ENCODE measurements around the gene MAPT. TPM values are rescaled to one million over a fixed set of nuclear protein-coding genes. Genes with fewer than 3 reads are reported as not detected.

The MAPT gene
- total RNA-seq, 4 donors from 2014 or later = 1.7 to 2.3 (median 1.8) TPM

- intact Hi-C loops (cut with DNase I; ENCODE audit: low total_unique reads) (loop anchor here (5.0 kb wide), 1 partner anchor 216 kb away; no protein-coding TSS in a partner anchor), in situ Hi-C loops (cut with MboI; ENCODE audit: low pct_ligation_motif_present in 1 of 4, low pct_unique_long_range_greater_than_20kb in 1 of 4, low sequenced_read_pairs in 3 of 4) (no loop called here)
- no peaks in the 10 kb centered on the region for H3K36me3 ChIP-seq
- H3K27ac ChIP-seq = no peak overlapping the region
- H3K4me3 ChIP-seq = no peak overlapping the region
- H3K9me3 ChIP-seq = no peaks in the 10 kb centered on the region
- no peak for DNase-seq
- H3K4me1 ChIP-seq = no peaks in the 10 kb centered on the region
- no peak for TF ChIP-seq EP300 (IDR thresholded peaks at IDR 0.05; ENCODE audit: low read depth)
- 88 to 90% methylated on average over 8 to 9 of the region's 9 CpGs for WGBS, 2 donors (ENCODE audit: low coverage in 1 of 2)
- H3K27me3 ChIP-seq = peaks cover 13% of the 10 kb centered on the region
Observed at GRCh38 chr17:45848405-45848804, 45.9 kb upstream of the MAPT start.

- no peaks in the 10 kb centered on the region for H3K9me3 ChIP-seq
Observed at GRCh38 chr17:45848868-45849535, 45.4 kb upstream of the MAPT start.

GRCh38 chr17:45849536-45849990, 44.8 kb upstream of the MAPT start:
- H3K4me1 ChIP-seq = no peaks in the 10 kb centered on the region
- DNase-seq = no peak
- H3K27ac ChIP-seq = no peak overlapping the region
- no peaks in the 10 kb centered on the region for H3K36me3 ChIP-seq
- H3K9me3 ChIP-seq = no peaks in the 10 kb centered on the region
- in situ Hi-C loops (cut with MboI; ENCODE audit: low pct_ligation_motif_present in 1 of 4, low pct_unique_long_range_greater_than_20kb in 1 of 4, low sequenced_read_pairs in 3 of 4) (no loop called here), intact Hi-C loops (cut with DNase I; ENCODE audit: low total_unique reads) (loop anchor here (5.0 kb wide), 1 partner anchor 217 kb away; no protein-coding TSS in a partner anchor)
- no peak for TF ChIP-seq POLR2AphosphoS5 (IDR thresholded peaks at IDR 0.05)
- TF ChIP-seq, protein P1, sequence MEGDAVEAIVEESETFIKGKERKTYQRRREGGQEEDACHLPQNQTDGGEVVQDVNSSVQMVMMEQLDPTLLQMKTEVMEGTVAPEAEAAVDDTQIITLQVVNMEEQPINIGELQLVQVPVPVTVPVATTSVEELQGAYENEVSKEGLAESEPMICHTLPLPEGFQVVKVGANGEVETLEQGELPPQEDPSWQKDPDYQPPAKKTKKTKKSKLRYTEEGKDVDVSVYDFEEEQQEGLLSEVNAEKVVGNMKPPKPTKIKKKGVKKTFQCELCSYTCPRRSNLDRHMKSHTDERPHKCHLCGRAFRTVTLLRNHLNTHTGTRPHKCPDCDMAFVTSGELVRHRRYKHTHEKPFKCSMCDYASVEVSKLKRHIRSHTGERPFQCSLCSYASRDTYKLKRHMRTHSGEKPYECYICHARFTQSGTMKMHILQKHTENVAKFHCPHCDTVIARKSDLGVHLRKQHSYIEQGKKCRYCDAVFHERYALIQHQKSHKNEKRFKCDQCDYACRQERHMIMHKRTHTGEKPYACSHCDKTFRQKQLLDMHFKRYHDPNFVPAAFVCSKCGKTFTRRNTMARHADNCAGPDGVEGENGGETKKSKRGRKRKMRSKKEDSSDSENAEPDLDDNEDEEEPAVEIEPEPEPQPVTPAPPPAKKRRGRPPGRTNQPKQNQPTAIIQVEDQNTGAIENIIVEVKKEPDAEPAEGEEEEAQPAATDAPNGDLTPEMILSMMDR (IDR thresholded peaks at IDR 0.05) = no peak
- TF ChIP-seq POLR2A (IDR thresholded peaks at IDR 0.05) = no peak
- no peak for TF ChIP-seq EP300 (IDR thresholded peaks at IDR 0.05; ENCODE audit: low read depth)
- no peak overlapping the region for H3K4me3 ChIP-seq
- 77% methylated on average over 7 of the region's 7 CpGs; no CpG with 5 or more reads in 1 of the 2 donors for WGBS, 2 donors (ENCODE audit: low coverage in 1 of 2)
- peaks cover 18% of the 10 kb centered on the region for H3K27me3 ChIP-seq

More at GRCh38 chr17:45848868-45849535, 45.4 kb upstream of the MAPT start:
- Histone ChIP-seq H3K27ac (no peak overlapping the region), H3K27me3 (peaks cover 17% of the 10 kb centered on the region), H3K36me3 (no peaks in the 10 kb centered on the region), H3K4me3 (no peak overlapping the region), H3K4me1 (no peaks in the 10 kb centered on the region)
- intact Hi-C loops (cut with DNase I; ENCODE audit: low total_unique reads) (loop anchor here (5.0 kb wide), 1 partner anchor 217 kb away; no protein-coding TSS in a partner anchor), in situ Hi-C loops (cut with MboI; ENCODE audit: low pct_ligation_motif_present in 1 of 4, low pct_unique_long_range_greater_than_20kb in 1 of 4, low sequenced_read_pairs in 3 of 4) (no loop called here)
- no peak for DNase-seq
- 72% methylated on average over 12 of the region's 15 CpGs; no CpG with 5 or more reads in 1 of the 2 donors for WGBS, 2 donors (ENCODE audit: low coverage in 1 of 2)
- TF ChIP-seq, protein P1 (IDR thresholded peaks at IDR 0.05) = no peak
- TF ChIP-seq EP300 (IDR thresholded peaks at IDR 0.05; ENCODE audit: low read depth) (no peak), POLR2A (IDR thresholded peaks at IDR 0.05) (no peak), POLR2AphosphoS5 (IDR thresholded peaks at IDR 0.05) (no peak)

DNA sequence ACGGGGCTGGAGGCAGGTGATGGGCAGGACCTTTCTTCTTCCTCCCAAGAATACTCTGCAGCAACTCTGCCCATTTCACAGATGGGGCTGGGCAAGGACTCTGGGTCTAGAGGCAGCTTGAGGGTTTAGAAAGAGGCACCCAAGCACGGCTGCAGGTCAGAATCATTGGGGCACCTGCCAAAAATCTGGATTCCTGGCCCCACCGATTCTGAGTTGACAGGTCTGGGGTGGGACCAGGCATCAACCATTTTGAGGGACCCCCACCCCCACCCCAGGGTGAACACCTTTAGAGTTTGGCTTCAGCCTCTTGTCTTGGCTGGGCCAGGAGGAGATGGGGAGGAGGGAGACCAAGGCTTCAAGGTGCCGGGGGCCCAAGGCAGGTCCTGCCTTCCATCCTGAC, 44.3 kb upstream of the MAPT start:
- Histone ChIP-seq H3K27me3 (peaks cover 18% of the 10 kb centered on the region), H3K36me3 (no peaks in the 10 kb centered on the region), H3K27ac (no peak overlapping the region), H3K9me3 (no peaks in the 10 kb centered on the region), H3K4me1 (no peaks in the 10 kb centered on the region), H3K4me3 (no peak overlapping the region)
- WGBS, 2 donors (ENCODE audit: low coverage in 1 of 2) = 76% methylated on average over 4 of the region's 4 CpGs; no CpG with 5 or more reads in 1 of the 2 donors
- intact Hi-C loops (cut with DNase I; ENCODE audit: low total_unique reads) = no loop called here
- in situ Hi-C loops (cut with MboI; ENCODE audit: low pct_ligation_motif_present in 1 of 4, low pct_unique_long_range_greater_than_20kb in 1 of 4, low sequenced_read_pairs in 3 of 4) = no loop called here
- DNase-seq = no peak
- TF ChIP-seq POLR2A (IDR thresholded peaks at IDR 0.05) (no peak), POLR2AphosphoS5 (IDR thresholded peaks at IDR 0.05) (no peak), EP300 (IDR thresholded peaks at IDR 0.05; ENCODE audit: low read depth) (no peak)
- TF ChIP-seq, protein P1 (IDR thresholded peaks at IDR 0.05) = no peak
